CD8-positive, alpha-beta memory T cell (primary cell): ENCODE data around the gene NKAIN2. TPM values are rescaled to one million over a fixed set of nuclear protein-coding genes. Genes with fewer than 3 reads are reported as not detected.

Experiments used
- CTCF ChIA-PET: fragments of 350-600 bp; sonication (Branson Sonifier 250); formaldehyde crosslinking; loops from one replicate; lab custom pipeline; 2021; ENCODE audit warnings: antibody characterized with exemption; lab: Charles Lee
- POLR2A ChIA-PET: fragments of 350-600 bp; sonication (Branson Sonifier 250); formaldehyde crosslinking; loops from one replicate; lab custom pipeline; 2021; ENCODE audit warnings: antibody characterized with exemption; lab: Charles Lee
- DNase-seq, 5 donors: peaks; one replicate each; pipeline versions ENCODE4 v3.0.0 to v3.0.0-alpha.2; 2020 to 2022; ENCODE audit warnings: mixed read lengths in 1 of 5
- H3K27ac ChIP-seq: one replicate; pipeline ENCODE4 v1.7.0; 2013; ENCODE audit warnings: low read depth, mild to moderate bottlenecking, low read length, moderate library complexity
- H3K27me3 ChIP-seq: 2 replicates; pipeline ENCODE4 v1.7.0; 2013; ENCODE audit warnings: low read length, mild to moderate bottlenecking; ENCODE audit not compliant: insufficient read depth, poor library complexity, severe bottlenecking
- H3K36me3 ChIP-seq: 2 replicates; pipeline ENCODE4 v1.7.0; 2013; ENCODE audit warnings: mild to moderate bottlenecking, low read length, moderate library complexity; ENCODE audit not compliant: insufficient read depth
- H3K4me1 ChIP-seq: 2 replicates; pipeline ENCODE4 v1.7.0; 2013; ENCODE audit warnings: mild to moderate bottlenecking, low read length, moderate library complexity; ENCODE audit not compliant: insufficient read depth
- H3K4me3 ChIP-seq: 2 replicates; pipeline ENCODE4 v1.7.0; 2013; ENCODE audit warnings: mild to moderate bottlenecking, low read length
- H3K9me3 ChIP-seq: 2 replicates; pipeline ENCODE4 v1.7.0; 2013; ENCODE audit warnings: mild to moderate bottlenecking, low read length
- H3K27ac Mint-ChIP-seq, 8 donors: one replicate each; pipeline ENCODE4 v1.8.0; 2020 to 2021; ENCODE audit warnings: mixed read lengths in 8 of 8, mild to moderate bottlenecking in 6 of 8, inconsistent platforms in 3 of 8, moderate library complexity in 3 of 8
- H3K27me3 Mint-ChIP-seq, 2 donors: one replicate each; pipeline ENCODE4 v1.8.0; 2020 to 2021; ENCODE audit warnings: mixed read lengths in 2 of 2, mild to moderate bottlenecking in 1 of 2, moderate library complexity in 1 of 2
- H3K36me3 Mint-ChIP-seq, 3 donors: one replicate each; pipeline ENCODE4 v1.8.0; 2020 to 2021; ENCODE audit warnings: mixed read lengths in 3 of 3, inconsistent platforms in 1 of 3, mild to moderate bottlenecking in 1 of 3
- H3K4me1 Mint-ChIP-seq, 3 donors: one replicate each; pipeline ENCODE4 v1.8.0; 2020 to 2021; ENCODE audit warnings: mixed read lengths in 3 of 3, inconsistent platforms in 1 of 3, mild to moderate bottlenecking in 1 of 3
- H3K4me3 Mint-ChIP-seq, 7 donors: one replicate each; pipeline ENCODE4 v1.8.0; 2020 to 2021; ENCODE audit warnings: mixed read lengths in 7 of 7, mild to moderate bottlenecking in 6 of 7, moderate library complexity in 4 of 7, inconsistent platforms in 2 of 7
- H3K9me3 Mint-ChIP-seq, 5 donors: one replicate each; pipeline ENCODE4 v1.8.0; 2020 to 2022; ENCODE audit warnings: mixed read lengths in 5 of 5, mild to moderate bottlenecking in 3 of 5, moderate library complexity in 2 of 5, inconsistent platforms in 1 of 5
- polyA plus RNA-seq: library from polyadenylated mRNA; unstranded; fragments of 300-500 nt; fragmentation: Illumina TruSeq; gene quantifications from one replicate; pipeline ENCODE4 v1.2.3, GENCODE V29; 2021
- total RNA-seq, 2 experiments: library from RNA; stranded (reverse); gene quantifications; one replicate each; pipeline ENCODE4 v1.2.3, GENCODE V29; 2021

NKAIN2 gene
- total and polyA plus RNA-seq, 3 experiments from 2014 or later, result not detected

- Histone ChIP-seq H3K9me3 (no peaks in the 10 kb centered on the region), H3K4me3 (no peak overlapping the region), H3K36me3 (no peaks in the 10 kb centered on the region), H3K4me1 (no peaks in the 10 kb centered on the region), H3K27me3 (no peaks in the 10 kb centered on the region), H3K27ac (no peak overlapping the region)
- Mint-ChIP-seq H3K27me3 (no peaks in the 10 kb centered on the region), H3K4me1 (no peaks in the 10 kb centered on the region), H3K4me3 (no peak overlapping the region), H3K9me3 (peaks cover 0 to 14% (median 2%) of the 10 kb centered on the region in 5 donors), H3K36me3 (no peaks in the 10 kb centered on the region), H3K27ac (no peak overlapping the region)
- DNase-seq, result no peak
- POLR2A ChIA-PET, result no interaction called here
- CTCF ChIA-PET, result no interaction called here
Observed at GRCh38 chr6:124604719-124605118, 801.1 kb downstream of the NKAIN2 start.

GRCh38 chr6:124607119-124607627 is 803.5 kb downstream of the NKAIN2 start:
- ChIA-PET CTCF (no interaction called here), POLR2A (no interaction called here)
- Mint-ChIP-seq H3K9me3 (peaks cover 0 to 14% (median 2%) of the 10 kb centered on the region in 5 donors), H3K4me1 (no peaks in the 10 kb centered on the region), H3K27me3 (no peaks in the 10 kb centered on the region), H3K4me3 (no peak overlapping the region), H3K27ac (no peak overlapping the region), H3K36me3 (no peaks in the 10 kb centered on the region)
- no peaks in the 10 kb centered on the region for H3K4me1 ChIP-seq
- no peaks in the 10 kb centered on the region for H3K9me3 ChIP-seq
- no peak for DNase-seq
- no peaks in the 10 kb centered on the region for H3K27me3 ChIP-seq
- no peak overlapping the region for H3K4me3 ChIP-seq
- H3K36me3 ChIP-seq, result no peaks in the 10 kb centered on the region
- no peak overlapping the region for H3K27ac ChIP-seq

- Histone ChIP-seq H3K4me3 (no peak overlapping the region), H3K36me3 (no peaks in the 10 kb centered on the region), H3K27me3 (no peaks in the 10 kb centered on the region), H3K4me1 (no peaks in the 10 kb centered on the region), H3K27ac (no peak overlapping the region), H3K9me3 (no peaks in the 10 kb centered on the region)
- Mint-ChIP-seq H3K27ac (no peak overlapping the region), H3K4me3 (no peak overlapping the region), H3K36me3 (no peaks in the 10 kb centered on the region), H3K27me3 (no peaks in the 10 kb centered on the region), H3K9me3 (peaks cover 0 to 6% (median 4%) of the 10 kb centered on the region in 5 donors), H3K4me1 (no peaks in the 10 kb centered on the region)
- CTCF ChIA-PET, result no interaction called here
- POLR2A ChIA-PET, result no interaction called here
- DNase-seq, result no peak
Observed at GRCh38 chr6:124613031-124613430, 809.4 kb downstream of the NKAIN2 start.

GRCh38 chr6:124622351-124622750 is 818.7 kb downstream of the NKAIN2 start:
- H3K9me3 Mint-ChIP-seq, result peaks cover 0 to 4% (median 0%) of the 10 kb centered on the region in 5 donors
- H3K27ac ChIP-seq, result no peak overlapping the region
- no peak overlapping the region for H3K27ac Mint-ChIP-seq
- no peaks in the 10 kb centered on the region for H3K9me3 ChIP-seq
- no peaks in the 10 kb centered on the region for H3K27me3 Mint-ChIP-seq
- no peaks in the 10 kb centered on the region for H3K4me1 ChIP-seq
- no peaks in the 10 kb centered on the region for H3K27me3 ChIP-seq
- H3K4me3 Mint-ChIP-seq, result no peak overlapping the region
- no peaks in the 10 kb centered on the region for H3K4me1 Mint-ChIP-seq
- H3K36me3 Mint-ChIP-seq, result no peaks in the 10 kb centered on the region
- no peaks in the 10 kb centered on the region for H3K36me3 ChIP-seq
- no peak overlapping the region for H3K4me3 ChIP-seq
- no peak for DNase-seq
- POLR2A ChIA-PET, result no interaction called here
- CTCF ChIA-PET, result no interaction called here

- Histone ChIP-seq H3K4me1 (no peaks in the 10 kb centered on the region), H3K9me3 (no peaks in the 10 kb centered on the region), H3K4me3 (no peak overlapping the region), H3K36me3 (no peaks in the 10 kb centered on the region), H3K27me3 (no peaks in the 10 kb centered on the region), H3K27ac (no peak overlapping the region)
- Mint-ChIP-seq H3K36me3 (no peaks in the 10 kb centered on the region), H3K4me3 (no peak overlapping the region), H3K27ac (no peak overlapping the region), H3K27me3 (no peaks in the 10 kb centered on the region), H3K9me3 (peaks cover 3 to 24% (median 4%) of the 10 kb centered on the region in 5 donors), H3K4me1 (no peaks in the 10 kb centered on the region)
- POLR2A ChIA-PET, result no interaction called here
- CTCF ChIA-PET, result no interaction called here
- DNase-seq, result no peak
Observed at GRCh38 chr6:124633655-124634054, 830.0 kb downstream of the NKAIN2 start.

DNA sequence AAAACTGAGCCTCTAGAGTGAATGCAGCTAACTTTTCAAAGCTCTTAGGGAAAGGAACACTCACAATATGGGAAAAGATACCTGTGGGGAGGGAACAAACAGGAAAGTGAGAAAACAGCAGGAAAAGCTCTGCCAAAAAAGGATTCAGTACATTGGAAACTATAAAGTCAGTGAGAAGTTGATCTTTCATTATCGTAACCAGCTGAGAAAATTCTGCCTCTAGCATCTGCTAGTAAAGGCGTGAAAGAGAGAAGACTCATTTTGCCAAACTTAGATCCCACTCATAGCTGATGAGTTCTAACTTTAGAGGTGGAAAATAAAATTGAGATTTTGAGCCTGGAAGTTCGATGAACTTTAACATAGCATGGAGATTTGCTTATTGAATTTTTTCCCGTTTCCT is 836.8 kb downstream of the NKAIN2 start:
- DNase-seq, result no peak
- Mint-ChIP-seq H3K4me1 (no peaks in the 10 kb centered on the region), H3K4me3 (no peak overlapping the region), H3K27ac (no peak overlapping the region), H3K27me3 (no peaks in the 10 kb centered on the region), H3K9me3 (peaks cover 3 to 14% (median 6%) of the 10 kb centered on the region in 5 donors), H3K36me3 (no peaks in the 10 kb centered on the region)
- ChIA-PET POLR2A (no interaction called here), CTCF (no interaction called here)
- Histone ChIP-seq H3K27ac (no peak overlapping the region), H3K36me3 (no peaks in the 10 kb centered on the region), H3K4me3 (no peak overlapping the region), H3K9me3 (no peaks in the 10 kb centered on the region), H3K4me1 (no peaks in the 10 kb centered on the region), H3K27me3 (no peaks in the 10 kb centered on the region)

GRCh38 chr6:124655866-124656265 is 852.2 kb downstream of the NKAIN2 start:
- H3K27ac Mint-ChIP-seq, result no peak overlapping the region
- Histone ChIP-seq H3K9me3 (no peaks in the 10 kb centered on the region), H3K4me3 (no peak overlapping the region), H3K27ac (no peak overlapping the region), H3K4me1 (no peaks in the 10 kb centered on the region), H3K36me3 (no peaks in the 10 kb centered on the region), H3K27me3 (no peaks in the 10 kb centered on the region)
- no peak overlapping the region for H3K4me3 Mint-ChIP-seq
- no peaks in the 10 kb centered on the region for H3K36me3 Mint-ChIP-seq
- peaks cover 0 to 9% (median 6%) of the 10 kb centered on the region in 5 donors for H3K9me3 Mint-ChIP-seq
- H3K4me1 Mint-ChIP-seq, result no peaks in the 10 kb centered on the region
- no peak for DNase-seq
- POLR2A ChIA-PET, result no interaction called here
- CTCF ChIA-PET, result no interaction called here
- no peaks in the 10 kb centered on the region for H3K27me3 Mint-ChIP-seq

DNA sequence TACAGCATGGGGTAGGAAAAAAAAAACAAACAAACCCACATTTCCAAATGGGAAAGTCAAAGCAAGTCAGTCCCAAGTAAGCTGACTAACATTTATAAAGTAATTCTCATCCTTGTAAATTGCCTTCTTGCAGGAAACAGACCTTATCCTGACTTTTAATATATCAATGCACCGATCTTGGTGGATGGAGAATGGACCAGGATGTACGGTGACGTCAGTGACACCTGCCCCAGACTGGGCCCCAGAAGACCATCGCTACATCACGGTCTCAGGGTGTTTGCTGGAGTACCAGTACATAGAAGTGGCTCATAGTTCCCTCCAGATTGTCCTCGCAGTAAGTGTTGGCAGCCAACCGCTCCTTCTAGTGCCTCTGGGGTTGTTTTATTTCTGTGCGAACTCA is 854.4 kb downstream of the NKAIN2 start:
- no peaks in the 10 kb centered on the region for H3K36me3 ChIP-seq
- no peak overlapping the region for H3K4me3 ChIP-seq
- Mint-ChIP-seq H3K4me1 (no peaks in the 10 kb centered on the region), H3K36me3 (no peaks in the 10 kb centered on the region), H3K27me3 (no peaks in the 10 kb centered on the region), H3K27ac (no peak overlapping the region), H3K4me3 (no peak overlapping the region), H3K9me3 (peaks cover 3 to 9% (median 6%) of the 10 kb centered on the region in 5 donors)
- no peak for DNase-seq
- no peaks in the 10 kb centered on the region for H3K27me3 ChIP-seq
- ChIA-PET CTCF (no interaction called here), POLR2A (no interaction called here)
- H3K27ac ChIP-seq, result no peak overlapping the region
- H3K9me3 ChIP-seq, result no peaks in the 10 kb centered on the region
- no peaks in the 10 kb centered on the region for H3K4me1 ChIP-seq

GRCh38 chr6:124659427-124659826 is 855.8 kb downstream of the NKAIN2 start:
- no peak overlapping the region for H3K4me3 ChIP-seq
- no peak overlapping the region for H3K4me3 Mint-ChIP-seq
- H3K9me3 Mint-ChIP-seq, result peaks cover 3 to 9% (median 7%) of the 10 kb centered on the region in 5 donors

More at GRCh38 chr6:124659427-124659826, 855.8 kb downstream of the NKAIN2 start:
- H3K27me3 Mint-ChIP-seq, result no peaks in the 10 kb centered on the region
- no peaks in the 10 kb centered on the region for H3K36me3 Mint-ChIP-seq
- Histone ChIP-seq H3K4me1 (no peaks in the 10 kb centered on the region), H3K27me3 (no peaks in the 10 kb centered on the region), H3K27ac (no peak overlapping the region), H3K36me3 (no peaks in the 10 kb centered on the region), H3K9me3 (no peaks in the 10 kb centered on the region)
- POLR2A ChIA-PET, result no interaction called here
- CTCF ChIA-PET, result no interaction called here
- H3K27ac Mint-ChIP-seq, result no peak overlapping the region
- no peaks in the 10 kb centered on the region for H3K4me1 Mint-ChIP-seq
- no peak for DNase-seq
